Keratinocyte (primary cell): ENCODE data around the gene ZBTB1.

Source experiments
- CTCF ChIP-seq, 3 experiments: IDR thresholded peaks in 1 of 3; conservative IDR thresholded peaks in 1 of 3; optimal IDR thresholded peaks in 1 of 3; 2 replicates in 2 of 3; 3 replicates in 1 of 3; pipeline versions ENCODE3 to v1.5.1; 2011; ENCODE audit warnings: low read length in 3 of 3, mild to moderate bottlenecking in 3 of 3, moderate library complexity in 2 of 3, control low read depth in 1 of 3, inconsistent platforms in 1 of 3; ENCODE audit not compliant: insufficient read depth in 2 of 3; ENCODE audit errors: extremely low read depth in 1 of 3
- EZH2 ChIP-seq: IDR thresholded peaks from one replicate; pipeline ENCODE4 v1.6.1; 2012; ENCODE audit warnings: inconsistent platforms, mild to moderate bottlenecking, low read length, moderate library complexity

- TF ChIP-seq CTCF (optimal IDR thresholded peaks at IDR 0.05 in 1 of 3, IDR thresholded peaks at IDR 0.05 in 1 of 3, conservative IDR thresholded peaks at IDR 0.05 in 1 of 3; ENCODE audit: extremely low read depth in 1 of 3, insufficient read depth in 2 of 3, low read length in 3 of 3) = no peak
- no peak for TF ChIP-seq EZH2
Measured at GRCh38 chr14:64520699-64521098, 16.1 kb downstream of the ZBTB1 start.
